Effector CD4-positive, alpha-beta T cell (primary cell): ENCODE results near the gene FZD1.

ENCODE experiments used
- DNase-seq: peaks from one replicate; pipeline ENCODE4 v3.0.0-alpha.2; 2020

Gene FZD1

DNA sequence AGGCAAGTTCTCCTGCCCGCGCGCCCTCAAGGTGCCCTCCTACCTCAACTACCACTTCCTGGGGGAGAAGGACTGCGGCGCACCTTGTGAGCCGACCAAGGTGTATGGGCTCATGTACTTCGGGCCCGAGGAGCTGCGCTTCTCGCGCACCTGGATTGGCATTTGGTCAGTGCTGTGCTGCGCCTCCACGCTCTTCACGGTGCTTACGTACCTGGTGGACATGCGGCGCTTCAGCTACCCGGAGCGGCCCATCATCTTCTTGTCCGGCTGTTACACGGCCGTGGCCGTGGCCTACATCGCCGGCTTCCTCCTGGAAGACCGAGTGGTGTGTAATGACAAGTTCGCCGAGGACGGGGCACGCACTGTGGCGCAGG, 1.4 kb downstream of the FZD1 start:
- DNase-seq: no peak

DNA sequence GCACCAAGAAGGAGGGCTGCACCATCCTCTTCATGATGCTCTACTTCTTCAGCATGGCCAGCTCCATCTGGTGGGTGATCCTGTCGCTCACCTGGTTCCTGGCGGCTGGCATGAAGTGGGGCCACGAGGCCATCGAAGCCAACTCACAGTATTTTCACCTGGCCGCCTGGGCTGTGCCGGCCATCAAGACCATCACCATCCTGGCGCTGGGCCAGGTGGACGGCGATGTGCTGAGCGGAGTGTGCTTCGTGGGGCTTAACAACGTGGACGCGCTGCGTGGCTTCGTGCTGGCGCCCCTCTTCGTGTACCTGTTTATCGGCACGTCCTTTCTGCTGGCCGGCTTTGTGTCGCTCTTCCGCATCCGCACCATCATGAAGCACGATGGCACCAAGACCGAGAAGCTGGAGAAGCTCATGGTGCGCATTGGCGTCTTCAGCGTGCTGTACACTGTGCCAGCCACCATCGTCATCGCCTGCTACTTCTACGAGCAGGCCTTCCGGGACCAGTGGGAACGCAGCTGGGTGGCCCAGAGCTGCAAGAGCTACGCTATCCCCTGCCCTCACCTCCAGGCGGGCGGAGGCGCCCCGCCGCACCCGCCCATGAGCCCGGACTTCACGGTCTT, 1.9 kb downstream of the FZD1 start:
- no peak for DNase-seq

GRCh38 chr7:91266689-91267090, 2.5 kb downstream of the FZD1 start:
- DNase-seq: no peak

DNA sequence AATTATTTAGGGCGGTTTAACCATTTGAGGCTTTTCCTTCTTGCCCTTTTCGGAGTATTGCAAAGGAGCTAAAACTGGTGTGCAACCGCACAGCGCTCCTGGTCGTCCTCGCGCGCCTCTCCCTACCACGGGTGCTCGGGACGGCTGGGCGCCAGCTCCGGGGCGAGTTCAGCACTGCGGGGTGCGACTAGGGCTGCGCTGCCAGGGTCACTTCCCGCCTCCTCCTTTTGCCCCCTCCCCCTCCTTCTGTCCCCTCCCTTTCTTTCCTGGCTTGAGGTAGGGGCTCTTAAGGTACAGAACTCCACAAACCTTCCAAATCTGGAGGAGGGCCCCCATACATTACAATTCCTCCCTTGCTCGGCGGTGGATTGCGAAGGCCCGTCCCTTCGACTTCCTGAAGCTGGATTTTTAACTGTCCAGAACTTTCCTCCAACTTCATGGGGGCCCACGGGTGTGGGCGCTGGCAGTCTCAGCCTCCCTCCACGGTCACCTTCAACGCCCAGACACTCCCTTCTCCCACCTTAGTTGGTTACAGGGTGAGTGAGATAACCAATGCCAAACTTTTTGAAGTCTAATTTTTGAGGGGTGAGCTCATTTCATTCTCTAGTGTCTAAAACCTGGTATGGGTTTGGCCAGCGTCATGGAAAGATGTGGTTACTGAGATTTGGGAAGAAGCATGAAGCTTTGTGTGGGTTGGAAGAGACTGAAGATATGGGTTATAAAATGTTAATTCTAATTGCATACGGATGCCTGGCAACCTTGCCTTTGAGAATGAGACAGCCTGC, 3.1 kb downstream of the FZD1 start:
- no peak for DNase-seq

- no peak for DNase-seq
Observed at GRCh38 chr7:91270372-91270771, 6.1 kb downstream of the FZD1 start.

- no peak for DNase-seq
Observed at GRCh38 chr7:91276909-91277308, 12.7 kb downstream of the FZD1 start.

GRCh38 chr7:91280185-91280584, 16.0 kb downstream of the FZD1 start:
- DNase-seq: no peak

DNA sequence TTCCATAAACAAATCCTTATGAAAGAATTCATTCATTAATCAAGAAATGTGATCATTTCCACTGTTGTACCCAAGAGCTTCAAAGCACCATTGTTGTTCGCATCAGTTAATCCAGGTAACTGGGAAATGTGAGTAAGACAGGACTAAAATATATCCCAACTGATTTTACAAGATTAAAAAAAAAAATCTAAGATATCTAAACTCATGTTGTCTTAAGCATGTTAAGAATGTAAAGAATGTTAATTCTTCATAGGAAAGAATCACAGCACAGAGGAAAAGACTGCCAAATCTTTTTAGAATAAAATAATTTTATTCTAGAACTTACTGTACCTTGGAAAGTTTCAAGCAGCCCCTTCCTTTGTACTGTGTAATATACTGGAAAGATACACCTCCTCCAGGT, 16.4 kb downstream of the FZD1 start:
- DNase-seq: no peak

- DNase-seq: no peak
Observed at GRCh38 chr7:91285696-91286355, 21.6 kb downstream of the FZD1 start.

DNA sequence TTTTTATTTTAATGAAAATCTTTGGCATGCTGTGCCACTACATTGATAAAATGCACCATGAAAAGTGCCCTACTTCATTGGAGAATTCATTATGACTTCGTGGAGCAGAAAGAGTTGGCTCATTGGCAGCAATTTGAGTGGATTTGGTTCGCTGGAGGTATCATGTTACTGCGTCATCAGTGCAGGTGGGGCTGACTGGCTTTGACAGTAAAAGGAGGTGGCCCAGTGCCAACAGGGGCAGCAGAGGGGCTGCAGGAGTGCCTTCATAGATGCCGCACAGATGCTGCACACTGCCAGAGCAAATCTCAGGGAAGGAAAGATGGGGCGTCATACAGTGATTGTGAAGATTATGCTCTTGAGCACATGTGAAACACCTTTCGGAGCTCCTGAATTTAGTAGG, 22.2 kb downstream of the FZD1 start:
- DNase-seq: no peak

DNA sequence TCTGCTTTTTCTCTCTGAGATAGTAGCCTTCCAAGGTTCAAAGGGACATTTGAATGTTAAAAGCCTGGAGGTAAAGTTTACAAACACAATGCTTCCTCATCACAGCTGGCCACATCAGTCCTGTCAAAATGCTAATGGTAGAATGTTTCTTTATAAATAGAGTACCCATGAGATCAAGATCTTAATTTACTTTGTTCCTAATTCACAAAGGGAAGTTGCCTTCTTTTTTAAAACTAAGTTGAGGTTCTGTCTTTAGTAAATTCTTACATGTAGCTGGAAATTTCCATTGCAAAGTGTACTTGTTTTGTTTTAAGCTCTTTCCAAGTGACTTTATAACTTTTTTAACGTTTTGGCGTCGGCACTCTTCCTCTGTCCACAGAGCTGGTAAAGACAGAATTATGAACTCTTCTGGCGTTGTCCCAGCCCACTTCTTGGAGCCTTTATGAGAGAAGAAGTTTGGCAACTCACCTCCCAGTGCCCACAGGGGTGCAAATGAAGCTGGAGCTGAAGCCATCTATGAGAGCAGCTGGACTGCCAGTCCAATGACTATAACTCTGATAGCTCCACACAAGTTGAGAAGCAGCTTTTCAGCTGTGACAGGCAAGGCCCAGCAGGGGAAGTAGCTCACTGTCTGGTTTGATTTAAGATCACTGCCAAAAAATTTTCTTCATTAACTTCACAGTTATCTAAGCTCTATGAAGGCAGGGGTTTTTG, 23.3 kb downstream of the FZD1 start:
- no peak for DNase-seq

DNA sequence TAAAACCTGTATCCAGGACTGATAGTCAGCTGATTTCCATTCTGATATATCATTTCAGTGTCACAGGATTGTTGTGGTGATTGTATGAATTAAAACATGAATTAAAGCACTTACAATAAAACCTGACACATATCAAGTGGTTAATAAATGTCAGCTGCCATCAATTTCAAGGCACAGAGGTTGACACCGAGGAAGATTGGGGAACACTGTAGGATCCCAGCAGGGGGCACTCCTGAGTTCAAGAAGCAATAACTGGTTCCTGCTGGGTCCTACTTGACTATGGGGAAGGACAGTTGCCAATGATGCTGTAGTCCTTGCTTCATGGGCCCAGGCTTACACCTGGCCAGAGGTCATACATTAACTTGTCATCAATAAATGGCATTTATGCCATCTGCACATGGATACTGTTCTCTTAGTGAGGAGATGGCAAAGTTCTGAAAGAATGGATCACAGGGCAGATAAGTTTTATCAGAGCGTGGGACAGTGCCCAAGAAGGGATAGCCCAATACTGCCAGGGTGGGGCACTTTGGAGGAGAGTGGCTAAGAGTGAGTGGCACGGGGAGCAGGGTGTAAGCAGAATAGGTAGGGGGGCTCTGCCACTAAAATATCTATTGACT, 24.1 kb downstream of the FZD1 start:
- DNase-seq: no peak

- no peak for DNase-seq
Observed at GRCh38 chr7:91289633-91290254, 25.5 kb downstream of the FZD1 start.

DNA sequence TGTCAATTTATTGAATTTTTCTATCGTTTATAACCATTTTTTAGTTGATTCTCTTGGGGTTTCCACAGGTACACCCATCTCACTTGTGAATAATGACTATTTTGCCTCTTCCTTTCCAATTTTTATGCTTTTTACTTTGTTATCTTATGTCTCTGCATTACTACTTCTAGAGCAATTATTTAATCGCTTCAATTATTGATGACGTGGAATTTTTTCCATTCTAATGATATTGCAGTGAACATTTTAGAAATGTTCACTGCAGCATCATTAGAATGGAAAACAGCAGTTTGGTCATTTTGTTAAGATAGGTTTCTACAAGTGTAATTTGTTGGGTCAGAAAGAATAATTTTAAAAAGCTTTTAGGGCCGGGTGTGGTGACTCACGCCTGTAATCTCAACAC, 27.1 kb downstream of the FZD1 start:
- no peak for DNase-seq

DNA sequence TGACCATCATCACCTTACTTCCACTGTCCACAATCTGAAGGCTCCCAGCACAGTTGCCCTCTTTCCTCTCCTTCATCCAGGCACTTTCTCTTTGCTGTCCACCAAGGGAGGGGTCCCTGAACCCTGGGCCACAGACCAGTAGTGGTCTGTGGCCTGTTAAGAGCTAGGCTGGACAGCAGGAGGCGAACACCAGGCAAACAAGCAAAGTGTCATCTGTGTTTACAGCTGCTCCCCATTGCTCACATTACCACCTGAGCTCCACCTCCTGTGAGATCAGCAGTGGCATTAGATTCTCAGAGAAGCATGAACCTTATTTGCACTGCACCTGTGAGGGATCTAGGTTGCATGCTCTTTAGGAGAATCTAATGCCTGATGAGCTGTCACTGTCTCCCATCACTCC, 27.7 kb downstream of the FZD1 start:
- DNase-seq: no peak

DNA sequence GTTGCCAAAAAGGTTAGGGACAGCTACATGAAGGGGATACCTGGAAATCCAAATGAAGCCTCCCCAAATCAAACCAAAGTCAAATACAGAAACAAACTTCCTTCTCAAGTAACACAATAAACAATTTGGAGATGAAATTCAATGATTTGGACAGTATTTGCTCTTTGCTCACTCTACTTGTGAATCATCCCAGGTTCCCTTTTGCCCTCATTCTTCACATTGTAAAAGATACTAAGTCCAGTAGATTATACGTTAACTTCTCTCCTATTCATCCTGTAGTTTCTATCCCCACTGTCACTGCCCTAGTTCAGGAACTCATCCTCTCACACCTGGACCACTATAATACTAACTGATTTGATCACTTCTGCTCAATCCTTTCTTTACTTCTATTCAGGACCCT, 28.3 kb downstream of the FZD1 start:
- DNase-seq: no peak

DNA sequence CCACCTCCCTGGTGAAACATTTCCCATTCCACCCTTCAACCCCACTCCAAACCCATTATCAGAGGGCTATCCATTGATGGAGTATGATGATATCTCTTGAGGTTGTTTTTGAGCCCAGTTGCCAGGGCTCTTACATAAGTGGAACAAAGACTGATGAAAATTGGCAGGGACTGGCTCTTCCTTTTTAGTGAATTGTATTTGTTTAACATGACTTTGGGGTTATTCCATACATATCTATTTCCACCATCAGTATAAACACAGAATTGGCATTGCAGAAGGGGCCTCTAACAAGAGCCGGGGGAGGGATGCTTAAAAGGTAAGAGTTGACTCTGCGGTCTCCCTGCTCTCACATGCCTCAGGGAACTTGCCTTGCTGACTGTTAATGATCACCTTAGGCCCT, 28.9 kb downstream of the FZD1 start:
- no peak for DNase-seq

- no peak for DNase-seq
Observed at GRCh38 chr7:91293840-91294239, 29.6 kb downstream of the FZD1 start.

GRCh38 chr7:91294639-91295220, 30.5 kb downstream of the FZD1 start:
- no peak for DNase-seq

DNA sequence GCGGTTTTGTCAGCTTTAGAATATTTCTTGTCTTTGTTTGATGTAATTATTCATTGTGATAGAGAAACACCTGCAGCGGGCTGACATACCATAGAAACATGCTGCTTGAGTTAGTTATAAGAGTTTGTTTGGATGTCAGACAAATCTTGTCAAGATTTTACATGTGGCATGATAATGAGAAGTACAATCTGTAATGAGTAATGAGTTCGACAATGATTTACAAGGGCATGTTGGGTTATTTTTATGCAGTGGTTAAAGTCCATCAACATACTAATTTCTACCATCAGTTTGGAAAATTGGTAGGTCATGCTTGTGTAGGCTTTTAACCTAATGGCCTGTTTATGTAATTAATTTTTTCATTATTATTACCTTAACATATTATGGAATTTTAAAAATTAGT, 31.3 kb downstream of the FZD1 start:
- DNase-seq: no peak

- no peak for DNase-seq
Observed at GRCh38 chr7:91297939-91298338, 33.7 kb downstream of the FZD1 start.
